ENCODE results near the gene LPAR1. TPM values are rescaled to one million over a fixed set of nuclear protein-coding genes. Genes with fewer than 3 reads are reported as not detected.
A peak's percentile ranks its signal among the peaks of the same experiment; 100 is the strongest.
"Not testable (repeated sequence)": the region's sequence is repeated elsewhere in the genome, so short reads cannot be mapped to it uniquely, and the experiment has no call there.

The LPAR1 gene
- total and polyA plus RNA-seq, 9 donors = 39.3 to 74.9 (median 51.8) TPM

GRCh38 chr9:110835859-110836271, 202.4 kb downstream of the LPAR1 start:
- no peaks in the 10 kb centered on the region for H3K4me1 ChIP-seq (ENCODE audit: control insufficient read depth, insufficient read depth, low read length)
- no peaks in the 10 kb centered on the region for H3K36me3 ChIP-seq (ENCODE audit: control insufficient read depth, insufficient read depth, low read length)
- H3K27ac ChIP-seq (ENCODE audit: low read length) = no peak overlapping the region
- no peaks in the 10 kb centered on the region for H3K27me3 ChIP-seq (ENCODE audit: control insufficient read depth, insufficient read depth, low read length)
- DNase-seq = peak; percentile 20
- no peak overlapping the region for H3K4me3 ChIP-seq (ENCODE audit: low read length)
- H3K9me3 ChIP-seq (replicated peaks; ENCODE audit: control insufficient read depth, low read depth, low read length) = no peaks in the 10 kb centered on the region
- WGBS (ENCODE audit: insufficient coverage) = no CpG with 5 or more reads among the region's 1 CpG

- H3K36me3 ChIP-seq (ENCODE audit: control insufficient read depth, insufficient read depth, low read length) = no peaks in the 10 kb centered on the region
- H3K27ac ChIP-seq (ENCODE audit: low read length) = no peak overlapping the region
- H3K4me1 ChIP-seq (ENCODE audit: control insufficient read depth, insufficient read depth, low read length) = no peaks in the 10 kb centered on the region
- no CpG with 5 or more reads among the region's 3 CpGs for WGBS (ENCODE audit: insufficient coverage)
- DNase-seq = peak; percentile 54
- no peak overlapping the region for H3K4me3 ChIP-seq (ENCODE audit: low read length)
- no peaks in the 10 kb centered on the region for H3K9me3 ChIP-seq (replicated peaks; ENCODE audit: control insufficient read depth, low read depth, low read length)
- H3K27me3 ChIP-seq (ENCODE audit: control insufficient read depth, insufficient read depth, low read length) = no peaks in the 10 kb centered on the region
Measured at GRCh38 chr9:110835404-110835803, 202.9 kb downstream of the LPAR1 start.

DNA sequence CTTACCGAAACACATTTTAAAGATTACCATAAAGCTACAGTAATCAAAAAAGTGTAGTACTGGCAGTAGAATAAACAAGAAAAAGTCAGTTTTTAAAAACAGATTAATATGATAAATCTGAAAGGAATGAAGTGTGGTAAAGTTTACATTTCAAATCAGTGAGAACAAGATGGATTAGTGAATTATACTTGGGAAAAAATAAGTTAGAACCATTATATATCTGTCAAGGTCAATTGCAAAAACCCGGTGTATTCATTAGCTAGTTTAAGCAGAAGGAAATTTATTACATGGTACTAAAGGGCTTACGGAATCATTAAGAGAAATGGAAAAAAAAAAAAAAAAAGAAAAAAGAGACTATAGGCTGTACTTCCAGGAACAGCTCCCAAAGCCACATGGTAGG, 205.3 kb downstream of the LPAR1 start:
- H3K4me3 ChIP-seq (ENCODE audit: low read length) = no peak overlapping the region
- WGBS (ENCODE audit: insufficient coverage) = no CpG with 5 or more reads among the region's 3 CpGs
- no peak for DNase-seq
- no peaks in the 10 kb centered on the region for H3K36me3 ChIP-seq (ENCODE audit: control insufficient read depth, insufficient read depth, low read length)
- H3K4me1 ChIP-seq (ENCODE audit: control insufficient read depth, insufficient read depth, low read length) = no peaks in the 10 kb centered on the region
- no peaks in the 10 kb centered on the region for H3K9me3 ChIP-seq (replicated peaks; ENCODE audit: control insufficient read depth, low read depth, low read length)
- no peak overlapping the region for H3K27ac ChIP-seq (ENCODE audit: low read length)
- H3K27me3 ChIP-seq (ENCODE audit: control insufficient read depth, insufficient read depth, low read length) = no peaks in the 10 kb centered on the region

DNA sequence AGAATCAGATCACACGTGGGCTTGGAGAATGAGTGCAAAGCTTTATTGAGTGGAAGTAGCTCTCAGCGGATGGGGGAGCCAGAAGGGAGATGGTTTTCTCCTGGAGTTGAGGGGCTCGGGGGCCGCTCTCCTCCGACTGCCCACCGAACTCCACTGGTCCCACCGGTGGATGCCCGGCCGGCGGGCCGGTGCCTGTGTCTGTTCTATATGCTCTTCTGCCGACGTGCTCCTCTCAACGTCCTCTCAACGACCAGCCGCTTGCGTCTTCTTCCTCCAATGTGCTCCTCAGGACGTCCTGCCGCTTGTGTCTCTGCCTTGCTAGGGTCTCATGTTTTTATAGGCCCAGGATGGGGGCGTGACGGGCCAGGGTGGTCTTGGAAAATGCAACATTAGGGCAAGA, 207.8 kb downstream of the LPAR1 start:
- Histone ChIP-seq H3K4me1 (ENCODE audit: control insufficient read depth, insufficient read depth, low read length) (no peaks in the 10 kb centered on the region), H3K36me3 (ENCODE audit: control insufficient read depth, insufficient read depth, low read length) (no peaks in the 10 kb centered on the region), H3K27me3 (ENCODE audit: control insufficient read depth, insufficient read depth, low read length) (no peaks in the 10 kb centered on the region), H3K9me3 (replicated peaks; ENCODE audit: control insufficient read depth, low read depth, low read length) (no peaks in the 10 kb centered on the region), H3K4me3 (ENCODE audit: low read length) (no peak overlapping the region), H3K27ac (ENCODE audit: low read length) (no peak overlapping the region)
- 98% methylated on average over 21 of the region's 21 CpGs for WGBS (ENCODE audit: insufficient coverage)
- DNase-seq = no peak

- H3K9me3 ChIP-seq (replicated peaks; ENCODE audit: control insufficient read depth, low read depth, low read length) = no peaks in the 10 kb centered on the region
- no peaks in the 10 kb centered on the region for H3K36me3 ChIP-seq (ENCODE audit: control insufficient read depth, insufficient read depth, low read length)
- no peaks in the 10 kb centered on the region for H3K27me3 ChIP-seq (ENCODE audit: control insufficient read depth, insufficient read depth, low read length)
- H3K4me1 ChIP-seq (ENCODE audit: control insufficient read depth, insufficient read depth, low read length) = no peaks in the 10 kb centered on the region
- no peak overlapping the region for H3K4me3 ChIP-seq (ENCODE audit: low read length)
- H3K27ac ChIP-seq (ENCODE audit: low read length) = peak overlapping the region; percentile 83
- WGBS (ENCODE audit: insufficient coverage) = no CpG with 5 or more reads among the region's 3 CpGs
- DNase-seq = peak; percentile 98
Measured at GRCh38 chr9:110828264-110828663, 210.0 kb downstream of the LPAR1 start.

- H3K9me3 ChIP-seq (replicated peaks; ENCODE audit: control insufficient read depth, low read depth, low read length); H3K27me3 ChIP-seq (ENCODE audit: control insufficient read depth, insufficient read depth, low read length); H3K36me3 ChIP-seq (ENCODE audit: control insufficient read depth, insufficient read depth, low read length); H3K4me3 ChIP-seq (ENCODE audit: low read length); DNase-seq; H3K4me1 ChIP-seq (ENCODE audit: control insufficient read depth, insufficient read depth, low read length); H3K27ac ChIP-seq (ENCODE audit: low read length): not testable (repeated sequence)
- 81% methylated on average over 4 of the region's 9 CpGs for WGBS (ENCODE audit: insufficient coverage)
Measured at GRCh38 chr9:110826400-110826799, 211.9 kb downstream of the LPAR1 start.

- peaks cover 3% of the 10 kb centered on the region for H3K4me1 ChIP-seq (ENCODE audit: control insufficient read depth, insufficient read depth, low read length)
- no peaks in the 10 kb centered on the region for H3K27me3 ChIP-seq (ENCODE audit: control insufficient read depth, insufficient read depth, low read length)
- WGBS (ENCODE audit: insufficient coverage) = no CpG with 5 or more reads among the region's 2 CpGs
- no peak overlapping the region for H3K4me3 ChIP-seq (ENCODE audit: low read length)
- no peaks in the 10 kb centered on the region for H3K9me3 ChIP-seq (replicated peaks; ENCODE audit: control insufficient read depth, low read depth, low read length)
- no peaks in the 10 kb centered on the region for H3K36me3 ChIP-seq (ENCODE audit: control insufficient read depth, insufficient read depth, low read length)
- DNase-seq = no peak
- H3K27ac ChIP-seq (ENCODE audit: low read length) = no peak overlapping the region
Measured at GRCh38 chr9:110825950-110826349, 212.3 kb downstream of the LPAR1 start.

DNA sequence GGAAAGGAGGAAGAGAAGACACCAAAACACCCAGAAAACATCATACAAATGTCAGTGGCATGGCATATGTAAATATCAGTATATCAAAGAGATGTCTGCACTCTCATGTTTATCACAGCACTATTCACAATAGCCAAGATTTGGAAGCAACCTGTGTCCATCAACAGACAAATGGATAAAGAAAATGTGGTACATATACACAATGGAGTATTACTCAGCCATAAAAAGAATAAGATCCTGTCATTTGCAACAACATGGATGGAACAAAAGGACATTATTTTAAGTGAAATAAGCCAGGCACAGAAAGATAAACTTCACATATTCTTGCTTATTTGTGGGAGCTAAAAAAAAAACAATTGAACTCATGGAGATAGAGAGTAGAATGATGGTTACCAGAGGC, 213.1 kb downstream of the LPAR1 start:
- H3K27ac ChIP-seq (ENCODE audit: low read length); H3K9me3 ChIP-seq (replicated peaks; ENCODE audit: control insufficient read depth, low read depth, low read length); H3K27me3 ChIP-seq (ENCODE audit: control insufficient read depth, insufficient read depth, low read length); H3K4me1 ChIP-seq (ENCODE audit: control insufficient read depth, insufficient read depth, low read length); H3K4me3 ChIP-seq (ENCODE audit: low read length); H3K36me3 ChIP-seq (ENCODE audit: control insufficient read depth, insufficient read depth, low read length); DNase-seq: not testable (repeated sequence)
